Measurements from ENCODE around the gene ODF2.

GRCh38 chr9:128494108-128494745, 38.4 kb downstream of the ODF2 start:
- TF ChIP-seq CTCF (IDR thresholded peaks at IDR 0.05) (no peak), POLR2A (IDR thresholded peaks at IDR 0.05) (no peak)

Data from heart left ventricle (tissue), 13 donors.